GM12878 (cell line): ENCODE measurements around the gene TROAP. TPM values are rescaled to one million over a fixed set of nuclear protein-coding genes. Genes with fewer than 3 reads are reported as not detected.

Experiments
- ATAC-seq: fragments of 200-7000 bp; cut with Tn5 transposase; 3 replicates; pipeline ENCODE4 v1.9.1; 2020; ENCODE audit warnings: mild to moderate bottlenecking, moderate library complexity
- BruUV-seq: library from RNA; stranded (reverse); fragments of 400-500 nt; replicated peaks from 2 replicates; lab custom pipeline; 2021; lab: Mats Ljungman, UMichigan
- CTCF ChIA-PET: fragments of 300-600 bp; sonication (Branson Sonifier 250); formaldehyde crosslinking; extraction: SDS; loops from one replicate; lab custom pipeline; 2021; ENCODE audit warnings: inconsistent platforms; lab: Yijun Ruan, JAX
- POLR2A ChIA-PET: fragments of 350-600 bp; formaldehyde crosslinking; extraction: SDS; loops from one replicate; lab custom pipeline; 2021; ENCODE audit warnings: inconsistent platforms; lab: Charles Lee
- RAD21 ChIA-PET: fragments of 300-600 bp; sonication (Branson Sonifier 250); formaldehyde crosslinking; loops from one replicate; lab custom pipeline; 2023; ENCODE audit warnings: antibody characterized with exemption; ENCODE audit not compliant: unreplicated experiment; lab: Charles Lee
- SMC1A ChIA-PET: fragments of 300-600 bp; sonication (Branson Sonifier 250); formaldehyde crosslinking; loops from one replicate; lab custom pipeline; 2023; ENCODE audit not compliant: unreplicated experiment, uncharacterized antibody; lab: Charles Lee
- DNase-seq: peaks from one replicate; pipeline ENCODE4 v3.0.0-alpha.2; 2011; ENCODE audit warnings: low read depth, low spot score
- FAIRE-seq: peaks from 3 replicates; lab custom pipeline; 2011; peaks lifted over from hg19 to GRCh38; lab: Jason Lieb, UNC
- H2AFZ ChIP-seq: 2 replicates; pipeline ENCODE4 v1.6.0; 2011; ENCODE audit warnings: low read depth, low read length, control low read depth; ENCODE audit not compliant: control insufficient read depth
- H3K27ac ChIP-seq: 2 replicates; pipeline ENCODE4 v1.5.1; 2011; ENCODE audit warnings: control low read depth; ENCODE audit not compliant: control insufficient read depth, insufficient read depth
- H3K27me3 ChIP-seq, 2 experiments: replicated peaks in 1 of 2; 2 replicates each; pipeline versions ENCODE4 v1.6.0 to v1.6.1; 2011; ENCODE audit warnings: low read length in 1 of 2; ENCODE audit not compliant: control insufficient read depth in 2 of 2, insufficient read depth in 2 of 2
- H3K36me3 ChIP-seq, 2 experiments: 2 replicates each; pipeline ENCODE4 v1.5.1; 2011; ENCODE audit warnings: low read length in 1 of 2; ENCODE audit not compliant: control insufficient read depth in 2 of 2, insufficient read depth in 2 of 2
- H3K4me1 ChIP-seq: 2 replicates; pipeline ENCODE4 v1.6.1; 2011; ENCODE audit warnings: mild to moderate bottlenecking, low read length, moderate library complexity, mixed read lengths; ENCODE audit not compliant: control insufficient read depth, insufficient read depth
- H3K4me2 ChIP-seq: 2 replicates; pipeline ENCODE4 v1.6.0; 2011; ENCODE audit warnings: control low read depth; ENCODE audit not compliant: control insufficient read depth, insufficient read depth
- H3K4me3 ChIP-seq: fragments of 200-600 bp; sonication (generic); 2 replicates; pipeline ENCODE4 v1.5.1; 2016
- H3K79me2 ChIP-seq: 2 replicates; pipeline ENCODE4 v1.6.0; 2011; ENCODE audit warnings: low read length; ENCODE audit not compliant: control insufficient read depth, insufficient read depth
- H3K9ac ChIP-seq: 2 replicates; pipeline ENCODE4 v1.8.0; 2011; ENCODE audit warnings: low read length, control low read depth, mixed read lengths; ENCODE audit not compliant: control insufficient read depth, insufficient read depth
- H3K9me3 ChIP-seq: replicated peaks from 3 replicates; pipeline ENCODE4 v1.5.1; 2011; ENCODE audit warnings: mild to moderate bottlenecking, low read length; ENCODE audit not compliant: control insufficient read depth, insufficient read depth
- H4K20me1 ChIP-seq: 2 replicates; pipeline ENCODE4 v1.6.0; 2011; ENCODE audit not compliant: control insufficient read depth, insufficient read depth
- EGR1 ChIP-seq, 2 experiments: IDR thresholded peaks; 1 replicate in 1 of 2; 2 replicates in 1 of 2; pipeline ENCODE4 v1.6.1; 2011 to 2012; ENCODE audit warnings: low read depth in 2 of 2, low read length in 2 of 2, borderline replicate concordance in 1 of 2, mild to moderate bottlenecking in 1 of 2, moderate library complexity in 1 of 2
- EZH2 ChIP-seq: IDR thresholded peaks from 2 replicates; pipeline ENCODE4 v1.6.1; 2012; ENCODE audit warnings: low read depth, mild to moderate bottlenecking, control low read depth, inconsistent platforms, low read length, borderline replicate concordance; ENCODE audit not compliant: control insufficient read depth
- RELA ChIP-seq: fragments of 450-650 bp; IDR thresholded peaks from 2 replicates; pipeline ENCODE4 v1.8.0; 2014; ENCODE audit warnings: borderline replicate concordance; ENCODE audit not compliant: partially characterized antibody
- RUNX3 ChIP-seq: IDR thresholded peaks from 2 replicates; pipeline ENCODE4 v1.6.1; 2012; ENCODE audit warnings: low read length, inconsistent platforms
- SUZ12 ChIP-seq: fragments of 200-600 bp; sonication (generic); IDR thresholded peaks from one replicate; pipeline ENCODE4 v1.6.1; 2018; ENCODE audit warnings: antibody characterized with exemption, mild to moderate bottlenecking; ENCODE audit not compliant: unreplicated experiment
- TCF12 ChIP-seq: IDR thresholded peaks from 2 replicates; pipeline ENCODE4 v1.6.1; 2011; ENCODE audit warnings: low read depth, mild to moderate bottlenecking, low read length
- WGBS: methylation state at CpG from one replicate; pipeline ENCODE4 v1.1.6; 2016; ENCODE audit warnings: low lambda C conversion rate; ENCODE audit not compliant: insufficient replicate concordance, insufficient coverage; ENCODE audit errors: missing lambda C conversion rate; 5-methylcytosine and 5-hydroxymethylcytosine counted together
- in situ Hi-C: fragments of 300-500 bp; cut with MboI; formaldehyde crosslinking; loops from 9 replicates; pipeline ENCODE4 v1.14.3; 2018; ENCODE audit warnings: mixed read lengths
- intact Hi-C: fragments of 100-400 bp; cut with micrococcal nuclease; formaldehyde crosslinking; loops from one replicate; pipeline ENCODE4 v1.14.2; 2022; ENCODE audit not compliant: unreplicated experiment
- polyA plus RNA-seq, 11 experiments: library from polyadenylated mRNA; depleted of rRNA in 4 of 11; unstranded in 6 of 11; stranded (reverse) in 5 of 11; fragments of >200 nt; fragmentation: Nextera tagmentation in 4 of 11; fragmentation: Illumina TruSeq in 1 of 11; extraction: Ambion mirVana in 4 of 11; extraction: Trizol in 1 of 11; gene quantifications; 1 replicate in 1 of 11; 2 replicates in 10 of 11; pipeline versions ENCODE4 v1.2.1 to v1.2.3, GENCODE V29; 2011 to 2016; ENCODE audit warnings: inconsistent platforms in 2 of 11, missing spikeins in 2 of 11, low read depth in 1 of 11
- total RNA-seq, 4 experiments: library from RNA; depleted of rRNA in 3 of 4; stranded (reverse); fragments of >200 nt in 3 of 4; fragmentation: Illumina TruSeq in 1 of 4; extraction: Trizol in 1 of 4; gene quantifications; 2 replicates each; pipeline versions ENCODE4 v1.2.1 to v1.2.3, GENCODE V29; 2013 to 2021
- TF ChIP-seq, protein P1 (sequence below), 3 experiments: IDR thresholded peaks in 2 of 3; conservative IDR thresholded peaks in 1 of 3; 2 replicates each; pipeline ENCODE4 v1.5.1; 2011; ENCODE audit warnings: low read depth in 3 of 3, low read length in 3 of 3, mild to moderate bottlenecking in 3 of 3, control low read depth in 2 of 3, moderate library complexity in 2 of 3, inconsistent platforms in 1 of 3, mixed read lengths in 1 of 3; ENCODE audit not compliant: control insufficient read depth in 2 of 3, insufficient read depth in 1 of 3; ENCODE audit errors: extremely low read depth in 1 of 3

TROAP gene
- total and polyA plus RNA-seq, 10 of the 15 experiments (the other 5 are each of a cell fraction or from before 2014, with no cell fraction given) = 26.8 to 93.7 (median 52.6) TPM

GRCh38 chr12:49296034-49296835 is 26.8 kb upstream of the TROAP start:
- FAIRE-seq = peak; percentile 47
- Histone ChIP-seq H3K79me2 (no peaks in the 10 kb centered on the region), H3K27me3 (peaks cover 19 to 20% of the 10 kb centered on the region in 2 experiments), H3K4me3 (peak overlapping the region; percentile 40; the same call in 1 of the 2 replicates), H3K36me3 (no peaks in the 10 kb centered on the region), H3K4me1 (peaks cover 8% of the 10 kb centered on the region), H3K9ac (no peak overlapping the region), H4K20me1 (no peaks in the 10 kb centered on the region), H3K9me3 (no peaks in the 10 kb centered on the region), H3K27ac (no peak overlapping the region), H2AFZ (no peak overlapping the region), H3K4me2 (peak overlapping the region; percentile 90)
- ATAC-seq = peak; percentile 89
- ChIA-PET SMC1A (no interaction called here), CTCF (interaction anchor here (0.6 to 16.2 kb wide), 14 partner anchors 7 to 103 kb away, joined by 3 to 231 read pairs (median 4); partner anchors contain the start of genes DNAJC22 and TROAP), RAD21 (interaction anchor here (1.2 to 1.6 kb wide), 2 partner anchors 51 to 62 kb away, joined by 3 to 8 read pairs; partner anchors contain the start of gene DNAJC22), POLR2A (no interaction called here)
- in situ Hi-C loops = no loop called here
- no peak for TF ChIP-seq EZH2
- peak; percentile 40 for TF ChIP-seq RUNX3
- peak in 1 of 2 experiments; percentile 58; a peak in 1 of 3 replicates for TF ChIP-seq EGR1 (IDR thresholded peaks at IDR 0.05; ENCODE audit: borderline replicate concordance in 1 of 2, low read depth in 2 of 2, low read length in 2 of 2)
- TF ChIP-seq TCF12 = 0 out of 2 replicates have a peak, but pooled peaks have one; percentile 28
- TF ChIP-seq RELA = no peak
- peak; percentile 31 for TF ChIP-seq SUZ12
- TF ChIP-seq, protein P1, sequence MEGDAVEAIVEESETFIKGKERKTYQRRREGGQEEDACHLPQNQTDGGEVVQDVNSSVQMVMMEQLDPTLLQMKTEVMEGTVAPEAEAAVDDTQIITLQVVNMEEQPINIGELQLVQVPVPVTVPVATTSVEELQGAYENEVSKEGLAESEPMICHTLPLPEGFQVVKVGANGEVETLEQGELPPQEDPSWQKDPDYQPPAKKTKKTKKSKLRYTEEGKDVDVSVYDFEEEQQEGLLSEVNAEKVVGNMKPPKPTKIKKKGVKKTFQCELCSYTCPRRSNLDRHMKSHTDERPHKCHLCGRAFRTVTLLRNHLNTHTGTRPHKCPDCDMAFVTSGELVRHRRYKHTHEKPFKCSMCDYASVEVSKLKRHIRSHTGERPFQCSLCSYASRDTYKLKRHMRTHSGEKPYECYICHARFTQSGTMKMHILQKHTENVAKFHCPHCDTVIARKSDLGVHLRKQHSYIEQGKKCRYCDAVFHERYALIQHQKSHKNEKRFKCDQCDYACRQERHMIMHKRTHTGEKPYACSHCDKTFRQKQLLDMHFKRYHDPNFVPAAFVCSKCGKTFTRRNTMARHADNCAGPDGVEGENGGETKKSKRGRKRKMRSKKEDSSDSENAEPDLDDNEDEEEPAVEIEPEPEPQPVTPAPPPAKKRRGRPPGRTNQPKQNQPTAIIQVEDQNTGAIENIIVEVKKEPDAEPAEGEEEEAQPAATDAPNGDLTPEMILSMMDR (IDR thresholded peaks at IDR 0.05 in 2 of 3, conservative IDR thresholded peaks at IDR 0.05 in 1 of 3; ENCODE audit: control insufficient read depth in 2 of 3, extremely low read depth in 1 of 3, insufficient read depth in 1 of 3, low read depth in 3 of 3, low read length in 3 of 3) = peak; percentile 55 to 84 (median 77)
- DNase-seq = no peak
- intact Hi-C loops = no loop called here
- WGBS = 31% methylated on average over 52 of the region's 54 CpGs
- BruUV-seq = no TSS peak
